Stomach (tissue), 4 donors: ENCODE data around the gene AGAP2.

ENCODE experiments used
- CTCF ChIP-seq, 7 experiments: fragments of 450-650 bp in 4 of 7; fragments of 200-600 bp in 3 of 7; sonication (generic) in 3 of 7; IDR thresholded peaks; one replicate each; pipeline ENCODE4 v1.5.1; 2016 to 2019; ENCODE audit warnings: antibody characterized with exemption in 7 of 7, control low read depth in 2 of 7, mild to moderate bottlenecking in 1 of 7
- EP300 ChIP-seq: sonication (generic); formaldehyde crosslinking; IDR thresholded peaks from one replicate; pipeline ENCODE4 v1.6.1; 2017; ENCODE audit warnings: antibody characterized with exemption
- POLR2A ChIP-seq, 4 donors: fragments of 450-650 bp; IDR thresholded peaks; one replicate each; pipeline ENCODE4 v1.6.1; 2016; ENCODE audit warnings: antibody characterized with exemption in 4 of 4, control low read depth in 2 of 4, mild to moderate bottlenecking in 1 of 4, moderate library complexity in 1 of 4
- POLR2AphosphoS5 ChIP-seq, 3 donors: sonication (generic); formaldehyde crosslinking; IDR thresholded peaks; one replicate each; pipeline ENCODE4 v1.6.1; 2016; ENCODE audit warnings: antibody characterized with exemption in 3 of 3

- TF ChIP-seq CTCF (IDR thresholded peaks at IDR 0.05) (no peak), POLR2AphosphoS5 (IDR thresholded peaks at IDR 0.05) (no peak), POLR2A (IDR thresholded peaks at IDR 0.05) (no peak), EP300 (no peak)
These were observed 38.8 kb upstream of the AGAP2 start for GRCh38 chr12:57777367-57777766.
